Measurements from ENCODE around the gene STAC3.

Gene STAC3

DNA sequence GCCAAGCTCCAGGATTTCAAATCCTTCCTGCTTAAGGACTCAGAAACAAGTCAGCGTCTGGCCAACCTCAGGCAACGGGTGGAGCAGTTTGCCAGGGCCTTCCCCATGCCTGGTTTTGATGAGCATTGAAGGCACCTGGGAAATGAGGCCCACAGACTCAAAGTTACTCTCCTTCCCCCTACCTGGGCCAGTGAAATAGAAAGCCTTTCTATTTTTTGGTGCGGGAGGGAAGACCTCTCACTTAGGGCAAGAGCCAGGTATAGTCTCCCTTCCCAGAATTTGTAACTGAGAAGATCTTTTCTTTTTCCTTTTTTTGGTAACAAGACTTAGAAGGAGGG, 16.8 kb downstream of the STAC3 start:
- DNase-seq (no peak), ATAC-seq (ENCODE audit: insufficient read depth, low read depth) (no peak)
- no peak overlapping the region for H2AFZ ChIP-seq (ENCODE audit: low read depth, low read length)
- no peak overlapping the region for H3K4me2 ChIP-seq (ENCODE audit: insufficient read depth, low read length)
- no peak overlapping the region for H3K27ac ChIP-seq (ENCODE audit: low read length)
- H3K27me3 ChIP-seq (ENCODE audit: insufficient read depth, low read length, poor library complexity): no peaks in the 10 kb centered on the region
- H3K9me3 ChIP-seq (ENCODE audit: insufficient read depth, low read length, severe bottlenecking): no peaks in the 10 kb centered on the region
- peaks cover 41% of the 10 kb centered on the region for H3K4me1 ChIP-seq (ENCODE audit: insufficient read depth, low read length)
- peaks cover 49% of the 10 kb centered on the region for H3K36me3 ChIP-seq (ENCODE audit: insufficient read depth, low read length)
- H4K20me1 ChIP-seq (ENCODE audit: insufficient read depth, low read length): peaks cover 50% of the 10 kb centered on the region
- H3K9ac ChIP-seq (ENCODE audit: low read depth, low read length): no peak overlapping the region
- peaks cover 35% of the 10 kb centered on the region for H3K79me2 ChIP-seq (ENCODE audit: insufficient read depth, low read length)
- no peak overlapping the region for H3K4me3 ChIP-seq (ENCODE audit: low read depth in 1 of 2, low read length in 2 of 2)
- no peak for TF ChIP-seq EZH2 (IDR thresholded peaks at IDR 0.05; ENCODE audit: borderline replicate concordance, low read depth, low read length, severe bottlenecking)
- TF ChIP-seq, protein P1, sequence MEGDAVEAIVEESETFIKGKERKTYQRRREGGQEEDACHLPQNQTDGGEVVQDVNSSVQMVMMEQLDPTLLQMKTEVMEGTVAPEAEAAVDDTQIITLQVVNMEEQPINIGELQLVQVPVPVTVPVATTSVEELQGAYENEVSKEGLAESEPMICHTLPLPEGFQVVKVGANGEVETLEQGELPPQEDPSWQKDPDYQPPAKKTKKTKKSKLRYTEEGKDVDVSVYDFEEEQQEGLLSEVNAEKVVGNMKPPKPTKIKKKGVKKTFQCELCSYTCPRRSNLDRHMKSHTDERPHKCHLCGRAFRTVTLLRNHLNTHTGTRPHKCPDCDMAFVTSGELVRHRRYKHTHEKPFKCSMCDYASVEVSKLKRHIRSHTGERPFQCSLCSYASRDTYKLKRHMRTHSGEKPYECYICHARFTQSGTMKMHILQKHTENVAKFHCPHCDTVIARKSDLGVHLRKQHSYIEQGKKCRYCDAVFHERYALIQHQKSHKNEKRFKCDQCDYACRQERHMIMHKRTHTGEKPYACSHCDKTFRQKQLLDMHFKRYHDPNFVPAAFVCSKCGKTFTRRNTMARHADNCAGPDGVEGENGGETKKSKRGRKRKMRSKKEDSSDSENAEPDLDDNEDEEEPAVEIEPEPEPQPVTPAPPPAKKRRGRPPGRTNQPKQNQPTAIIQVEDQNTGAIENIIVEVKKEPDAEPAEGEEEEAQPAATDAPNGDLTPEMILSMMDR (IDR thresholded peaks at IDR 0.05; ENCODE audit: borderline replicate concordance, extremely low read depth, low read length, poor library complexity, severe bottlenecking): no peak

DNA sequence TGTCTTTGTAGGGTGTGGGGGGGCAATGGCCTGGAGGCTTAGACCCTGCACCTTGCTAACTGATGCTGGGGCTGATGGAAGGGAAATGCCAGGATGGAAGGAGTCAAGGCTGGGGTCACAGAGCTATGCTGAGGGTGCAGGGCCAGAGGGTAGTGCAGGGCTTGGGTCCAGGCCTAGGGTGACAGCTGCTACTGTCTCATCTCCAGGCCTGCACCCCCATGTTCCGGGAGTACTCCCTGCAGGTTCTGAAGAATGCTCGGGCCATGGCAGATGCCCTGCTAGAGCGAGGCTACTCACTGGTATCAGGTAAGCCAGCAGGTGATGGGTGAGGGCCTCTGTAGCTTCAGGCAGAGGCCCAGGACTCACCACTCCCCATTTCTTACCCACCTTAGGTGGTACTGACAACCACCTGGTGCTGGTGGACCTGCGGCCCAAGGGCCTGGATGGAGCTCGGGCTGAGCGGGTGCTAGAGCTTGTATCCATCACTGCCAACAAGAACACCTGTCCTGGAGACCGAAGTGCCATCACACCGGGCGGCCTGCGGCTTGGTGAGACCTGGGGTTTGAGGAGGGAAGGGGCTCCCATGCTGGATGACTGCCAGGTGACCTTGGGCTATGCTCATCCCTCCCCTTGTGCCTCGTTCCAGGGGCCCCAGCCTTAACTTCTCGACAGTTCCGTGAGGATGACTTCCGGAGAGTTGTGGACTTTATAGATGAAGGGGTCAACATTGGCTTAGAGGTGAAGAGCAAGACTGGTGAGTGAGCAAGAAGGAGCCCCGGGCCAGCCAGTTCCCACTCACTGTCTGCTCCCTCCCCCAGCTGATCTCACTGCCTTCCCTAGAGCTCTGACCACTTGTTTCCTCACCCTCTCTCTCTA, 17.4 kb downstream of the STAC3 start:
- Histone ChIP-seq H3K79me2 (ENCODE audit: insufficient read depth, low read length) (peaks cover 35% of the 10 kb centered on the region), H3K9ac (ENCODE audit: low read depth, low read length) (no peak overlapping the region), H4K20me1 (ENCODE audit: insufficient read depth, low read length) (peaks cover 50% of the 10 kb centered on the region), H3K4me2 (ENCODE audit: insufficient read depth, low read length) (no peak overlapping the region), H3K4me1 (ENCODE audit: insufficient read depth, low read length) (peaks cover 41% of the 10 kb centered on the region), H3K9me3 (ENCODE audit: insufficient read depth, low read length, severe bottlenecking) (no peaks in the 10 kb centered on the region), H3K27me3 (ENCODE audit: insufficient read depth, low read length, poor library complexity) (no peaks in the 10 kb centered on the region), H3K27ac (ENCODE audit: low read length) (no peak overlapping the region), H3K36me3 (ENCODE audit: insufficient read depth, low read length) (peaks cover 49% of the 10 kb centered on the region), H2AFZ (ENCODE audit: low read depth, low read length) (no peak overlapping the region), H3K4me3 (ENCODE audit: low read depth in 1 of 2, low read length in 2 of 2) (no peak overlapping the region)
- TF ChIP-seq, protein P1 (IDR thresholded peaks at IDR 0.05; ENCODE audit: borderline replicate concordance, extremely low read depth, low read length, poor library complexity, severe bottlenecking): no peak
- TF ChIP-seq EZH2 (IDR thresholded peaks at IDR 0.05; ENCODE audit: borderline replicate concordance, low read depth, low read length, severe bottlenecking): no peak
- ATAC-seq (ENCODE audit: insufficient read depth, low read depth): no peak
- DNase-seq: no peak

DNA sequence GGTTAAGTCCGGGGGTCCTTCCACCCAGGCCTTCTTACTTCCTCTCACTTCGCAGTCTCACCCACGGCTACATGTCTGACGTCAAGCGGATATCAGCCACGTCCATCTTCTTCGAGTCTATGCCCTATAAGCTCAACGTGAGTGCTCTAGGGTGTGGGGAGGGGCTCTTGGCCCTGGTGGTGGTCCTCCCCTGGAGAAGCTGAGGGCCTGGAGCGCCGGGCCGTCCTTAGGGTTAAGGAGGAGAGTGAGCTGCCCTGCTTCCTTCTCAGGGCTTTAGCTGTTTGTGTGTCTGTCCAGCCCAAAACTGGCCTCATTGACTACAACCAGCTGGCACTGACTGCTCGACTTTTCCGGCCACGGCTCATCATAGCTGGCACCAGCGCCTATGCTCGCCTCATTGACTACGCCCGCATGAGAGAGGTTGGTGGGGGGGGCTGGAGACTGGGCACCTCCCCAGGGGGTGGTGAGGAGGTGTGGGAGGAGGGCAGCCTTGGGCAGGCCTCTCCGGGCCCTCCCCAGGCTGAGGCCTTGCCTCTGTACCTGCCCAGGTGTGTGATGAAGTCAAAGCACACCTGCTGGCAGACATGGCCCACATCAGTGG, 18.7 kb downstream of the STAC3 start:
- no peak for TF ChIP-seq EZH2 (IDR thresholded peaks at IDR 0.05; ENCODE audit: borderline replicate concordance, low read depth, low read length, severe bottlenecking)
- TF ChIP-seq, protein P1 (IDR thresholded peaks at IDR 0.05; ENCODE audit: borderline replicate concordance, extremely low read depth, low read length, poor library complexity, severe bottlenecking): no peak
- Histone ChIP-seq H3K9me3 (ENCODE audit: insufficient read depth, low read length, severe bottlenecking) (no peaks in the 10 kb centered on the region), H4K20me1 (ENCODE audit: insufficient read depth, low read length) (peaks cover 50% of the 10 kb centered on the region), H3K4me3 (ENCODE audit: low read depth in 1 of 2, low read length in 2 of 2) (no peak overlapping the region), H3K79me2 (ENCODE audit: insufficient read depth, low read length) (peaks cover 35% of the 10 kb centered on the region), H3K4me1 (ENCODE audit: insufficient read depth, low read length) (peaks cover 44% of the 10 kb centered on the region), H3K9ac (ENCODE audit: low read depth, low read length) (no peak overlapping the region; the same call in 1 of the 2 replicates), H3K36me3 (ENCODE audit: insufficient read depth, low read length) (peaks cover 49% of the 10 kb centered on the region), H2AFZ (ENCODE audit: low read depth, low read length) (no peak overlapping the region), H3K4me2 (ENCODE audit: insufficient read depth, low read length) (peak overlapping the region; percentile 85; the same call in 1 of the 2 replicates), H3K27me3 (ENCODE audit: insufficient read depth, low read length, poor library complexity) (no peaks in the 10 kb centered on the region), H3K27ac (ENCODE audit: low read length) (no peak overlapping the region)
- ATAC-seq (ENCODE audit: insufficient read depth, low read depth): no peak
- DNase-seq: no peak
